DMS79 treated with DMSO at 0.1 percent for 48 hours (cell line): ENCODE results near the gene TBX1.

Experiments
- DNase-seq: peaks from one replicate; lab custom pipeline; 2025; lab: John Stamatoyannopoulos, UW

Gene TBX1

GRCh38 chr22:19738664-19739447 lies 21.7 kb upstream of the TBX1 start:
- DNase-seq, result no peak

GRCh38 chr22:19739448-19739895 lies 21.1 kb upstream of the TBX1 start:
- no peak for DNase-seq

- DNase-seq, result no peak
These were observed 20.6 kb upstream of the TBX1 start for GRCh38 chr22:19739911-19740449.

- no peak for DNase-seq
These were observed 20.0 kb upstream of the TBX1 start for GRCh38 chr22:19740586-19740985.

- DNase-seq, result no peak
These were observed 19.5 kb upstream of the TBX1 start for GRCh38 chr22:19741053-19741452.

GRCh38 chr22:19742160-19743066 lies 18.2 kb upstream of the TBX1 start:
- DNase-seq, result no peak

- DNase-seq, result no peak
These were observed 17.5 kb upstream of the TBX1 start for GRCh38 chr22:19743081-19743480.

- no peak for DNase-seq
These were observed 16.9 kb upstream of the TBX1 start for GRCh38 chr22:19743651-19744050.

GRCh38 chr22:19744350-19745006 lies 16.1 kb upstream of the TBX1 start:
- no peak for DNase-seq

GRCh38 chr22:19745155-19746101 lies 15.2 kb upstream of the TBX1 start:
- no peak for DNase-seq

- DNase-seq, result no peak
These were observed 13.9 kb upstream of the TBX1 start for GRCh38 chr22:19746726-19747125.

GRCh38 chr22:19747551-19747950 lies 13.0 kb upstream of the TBX1 start:
- DNase-seq, result no peak

GRCh38 chr22:19748139-19748538 lies 12.4 kb upstream of the TBX1 start:
- DNase-seq, result no peak

GRCh38 chr22:19748991-19749664 lies 11.4 kb upstream of the TBX1 start:
- DNase-seq, result no peak

GRCh38 chr22:19749876-19750275 lies 10.7 kb upstream of the TBX1 start:
- DNase-seq, result no peak

- no peak for DNase-seq
These were observed 9.8 kb upstream of the TBX1 start for GRCh38 chr22:19750507-19751490.

- no peak for DNase-seq
These were observed 8.9 kb upstream of the TBX1 start for GRCh38 chr22:19751497-19752245.

- no peak for DNase-seq
These were observed 7.3 kb upstream of the TBX1 start for GRCh38 chr22:19753090-19753842.
